ENCODE measurements around the gene PARVA.

DNA sequence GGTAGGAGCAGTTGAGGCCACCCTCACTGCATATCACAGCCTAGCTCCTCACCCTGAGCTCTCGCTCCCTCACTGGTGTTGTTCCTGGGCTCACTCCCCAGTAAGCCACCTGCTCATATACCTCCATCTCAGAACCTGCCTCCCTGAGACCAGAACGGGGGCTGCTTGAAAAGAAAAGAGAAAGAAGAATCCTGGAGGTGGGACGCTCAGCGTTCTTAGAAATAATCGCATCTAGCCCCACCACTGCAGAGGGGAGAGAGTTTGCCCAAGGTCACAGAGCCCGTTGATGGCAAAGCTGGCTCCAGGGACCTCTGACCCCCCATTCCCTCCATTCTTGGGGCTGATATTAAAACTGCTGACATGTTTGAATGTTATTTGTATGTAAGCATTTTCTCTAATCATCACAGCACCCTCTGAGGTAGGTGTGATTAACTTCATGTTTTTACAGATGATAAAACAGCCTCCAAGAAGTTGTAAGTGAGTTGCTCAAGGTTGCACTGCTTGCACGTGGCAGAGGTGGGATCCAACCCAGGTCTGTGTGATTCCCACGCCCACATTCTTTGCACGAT is 164.3 kb downstream of the PARVA start:
- no peak for TF ChIP-seq CTCF (conservative IDR thresholded peaks at IDR 0.05)
- no peak for TF ChIP-seq EZH2 (IDR thresholded peaks at IDR 0.05; ENCODE audit: low read depth)
